DND-41 (cell line): ENCODE measurements around the gene KIF20A.

Source experiments
- ATAC-seq: fragments of 200-7000 bp; cut with Tn5 transposase; 3 replicates; pipeline ENCODE4 v1.9.1; 2021; ENCODE audit warnings: low read depth; ENCODE audit not compliant: insufficient read depth
- DNase-seq: peaks from one replicate; pipeline ENCODE4 v3.0.0-alpha.2; 2020
- H2AFZ ChIP-seq: 2 replicates; pipeline ENCODE4 v1.6.0; 2012; ENCODE audit warnings: low read depth, low read length
- H3K27ac ChIP-seq: 2 replicates; pipeline ENCODE4 v1.5.1; 2012; ENCODE audit warnings: low read length, inconsistent platforms
- H3K27me3 ChIP-seq: fragments of 200-600 bp; sonication (generic); 2 replicates; pipeline ENCODE4 v1.6.0; 2012; ENCODE audit warnings: low read length, mild to moderate bottlenecking, inconsistent platforms; ENCODE audit not compliant: insufficient read depth, poor library complexity
- H3K36me3 ChIP-seq: 2 replicates; pipeline ENCODE4 v1.5.1; 2012; ENCODE audit warnings: low read length, inconsistent platforms; ENCODE audit not compliant: insufficient read depth
- H3K4me1 ChIP-seq: 2 replicates; pipeline ENCODE4 v1.5.1; 2012; ENCODE audit warnings: mild to moderate bottlenecking, low read length; ENCODE audit not compliant: insufficient read depth
- H3K4me2 ChIP-seq: 2 replicates; pipeline ENCODE4 v1.6.0; 2012; ENCODE audit warnings: mild to moderate bottlenecking, moderate library complexity, low read length, inconsistent platforms; ENCODE audit not compliant: insufficient read depth
- H3K4me3 ChIP-seq, 2 experiments: fragments of 200-600 bp in 1 of 2; shearing (Covaris generic) in 1 of 2; 2 replicates each; pipeline ENCODE4 v1.5.1; 2012 to 2016; ENCODE audit warnings: inconsistent platforms in 2 of 2, low read length in 2 of 2, mild to moderate bottlenecking in 2 of 2, low read depth in 1 of 2, moderate library complexity in 1 of 2
- H3K79me2 ChIP-seq: 2 replicates; pipeline ENCODE4 v1.6.0; 2012; ENCODE audit warnings: low read length, inconsistent platforms; ENCODE audit not compliant: insufficient read depth
- H3K9ac ChIP-seq: 2 replicates; pipeline ENCODE4 v1.6.0; 2012; ENCODE audit warnings: low read depth, mild to moderate bottlenecking, inconsistent platforms, low read length, moderate library complexity
- H3K9me3 ChIP-seq: 2 replicates; pipeline ENCODE4 v1.5.1; 2012; ENCODE audit warnings: low read length, moderate library complexity, mild to moderate bottlenecking, inconsistent platforms; ENCODE audit not compliant: insufficient read depth, severe bottlenecking
- H4K20me1 ChIP-seq: 2 replicates; pipeline ENCODE4 v1.6.0; 2012; ENCODE audit warnings: low read length; ENCODE audit not compliant: insufficient read depth
- CTCF ChIP-seq: IDR thresholded peaks from 2 replicates; pipeline ENCODE4 v1.5.1; 2012; ENCODE audit warnings: borderline replicate concordance, low read length, moderate library complexity, mild to moderate bottlenecking; ENCODE audit not compliant: poor library complexity, severe bottlenecking; ENCODE audit errors: extremely low read depth
- EZH2 ChIP-seq: IDR thresholded peaks from 3 replicates; pipeline ENCODE4 v1.6.1; 2012; ENCODE audit warnings: borderline replicate concordance, low read depth, mild to moderate bottlenecking, moderate library complexity, low read length, inconsistent platforms; ENCODE audit not compliant: severe bottlenecking

KIF20A gene

GRCh38 chr5:138216799-138217198, 37.9 kb downstream of the KIF20A start:
- no peak for DNase-seq
- Histone ChIP-seq H3K36me3 (peaks cover 6% of the 10 kb centered on the region), H4K20me1 (no peaks in the 10 kb centered on the region), H3K9ac (no peak overlapping the region), H3K27ac (no peak overlapping the region), H3K9me3 (no peaks in the 10 kb centered on the region), H3K4me3 (no peak overlapping the region), H3K4me1 (peaks cover 15% of the 10 kb centered on the region), H2AFZ (no peak overlapping the region), H3K4me2 (no peak overlapping the region), H3K27me3 (no peaks in the 10 kb centered on the region), H3K79me2 (peaks cover 14% of the 10 kb centered on the region)
- TF ChIP-seq EZH2: no peak
- TF ChIP-seq CTCF: no peak
- ATAC-seq: no peak

GRCh38 chr5:138223532-138223931, 44.6 kb downstream of the KIF20A start:
- no peak overlapping the region for H3K9ac ChIP-seq
- H3K4me3 ChIP-seq: no peak overlapping the region
- no peak overlapping the region for H3K27ac ChIP-seq
- ATAC-seq (no peak), DNase-seq (no peak)
- no peak overlapping the region for H3K4me2 ChIP-seq
- no peak for TF ChIP-seq EZH2
- TF ChIP-seq CTCF: no peak
- no peaks in the 10 kb centered on the region for H3K36me3 ChIP-seq
- no peak overlapping the region for H2AFZ ChIP-seq
- no peaks in the 10 kb centered on the region for H4K20me1 ChIP-seq
- no peaks in the 10 kb centered on the region for H3K27me3 ChIP-seq
- H3K9me3 ChIP-seq: peaks cover 10% of the 10 kb centered on the region
- H3K79me2 ChIP-seq: no peaks in the 10 kb centered on the region
- no peaks in the 10 kb centered on the region for H3K4me1 ChIP-seq

GRCh38 chr5:138224712-138225111, 45.8 kb downstream of the KIF20A start:
- H3K9ac ChIP-seq: no peak overlapping the region
- no peak overlapping the region for H3K4me2 ChIP-seq
- H3K9me3 ChIP-seq: peaks cover 10% of the 10 kb centered on the region
- H3K36me3 ChIP-seq: no peaks in the 10 kb centered on the region
- no peak for DNase-seq
- no peak overlapping the region for H3K4me3 ChIP-seq
- no peaks in the 10 kb centered on the region for H3K27me3 ChIP-seq
- no peaks in the 10 kb centered on the region for H3K79me2 ChIP-seq
- TF ChIP-seq CTCF (no peak), EZH2 (no peak)
- no peak overlapping the region for H3K27ac ChIP-seq
- no peak for ATAC-seq
- no peak overlapping the region for H2AFZ ChIP-seq
- H3K4me1 ChIP-seq: no peaks in the 10 kb centered on the region
- no peaks in the 10 kb centered on the region for H4K20me1 ChIP-seq

- Histone ChIP-seq H3K27ac (no peak overlapping the region), H4K20me1 (no peaks in the 10 kb centered on the region), H3K4me1 (peaks cover 8% of the 10 kb centered on the region), H3K4me3 (no peak overlapping the region), H3K27me3 (no peaks in the 10 kb centered on the region), H3K4me2 (no peak overlapping the region), H3K79me2 (no peaks in the 10 kb centered on the region), H3K9ac (no peak overlapping the region), H2AFZ (no peak overlapping the region), H3K36me3 (no peaks in the 10 kb centered on the region), H3K9me3 (peaks cover 10% of the 10 kb centered on the region)
- ATAC-seq: no peak
- no peak for DNase-seq
- TF ChIP-seq CTCF (no peak), EZH2 (no peak)
Measured at GRCh38 chr5:138226910-138227309, 48.0 kb downstream of the KIF20A start.
